ENCODE measurements around the gene GINS1.
"Not testable (repeated sequence)": the region's sequence is repeated elsewhere in the genome, so short reads cannot be mapped to it uniquely, and the experiment has no call there.

GINS1 gene

GRCh38 chr20:25390538-25391528, 16.6 kb upstream of the GINS1 start, which contains the start of gene ABHD12:
TSS of gene ABHD12 (minus strand) at chr20:25390835. CDS start at chr20:25390703, 132 bp downstream.
- DNase-seq = peak; percentile 96

GRCh38 chr20:25394276-25394675, 13.2 kb upstream of the GINS1 start:
- no peak for DNase-seq

GRCh38 chr20:25394996-25395395, 12.5 kb upstream of the GINS1 start:
- DNase-seq = no peak

- DNase-seq = no peak
Measured at GRCh38 chr20:25397096-25397495, 10.4 kb upstream of the GINS1 start.

GRCh38 chr20:25397821-25398220, 9.7 kb upstream of the GINS1 start:
- DNase-seq = no peak

GRCh38 chr20:25398376-25399036, 9.0 kb upstream of the GINS1 start:
- no peak for DNase-seq

GRCh38 chr20:25399037-25399430, 8.4 kb upstream of the GINS1 start:
- no peak for DNase-seq

- DNase-seq = not testable (repeated sequence)
Measured at GRCh38 chr20:25400291-25400732, 7.2 kb upstream of the GINS1 start.

- DNase-seq = no peak
Measured at GRCh38 chr20:25402583-25402982, 4.9 kb upstream of the GINS1 start.

GRCh38 chr20:25408170-25408547, 686 bp downstream of the GINS1 start:
- no peak for DNase-seq

GRCh38 chr20:25408890-25409289, 1.4 kb downstream of the GINS1 start:
- DNase-seq = no peak

GRCh38 chr20:25418776-25419175, 11.3 kb downstream of the GINS1 start:
- DNase-seq = no peak

- no peak for DNase-seq
Measured at GRCh38 chr20:25421102-25421501, 13.6 kb downstream of the GINS1 start.

- DNase-seq = no peak
Measured at GRCh38 chr20:25422032-25422431, 14.6 kb downstream of the GINS1 start.

GRCh38 chr20:25424536-25424935, 17.1 kb downstream of the GINS1 start:
- no peak for DNase-seq

- DNase-seq = no peak
Measured at GRCh38 chr20:25437153-25437581, 29.7 kb downstream of the GINS1 start.

- no peak for DNase-seq
Measured at GRCh38 chr20:25439328-25439727, 31.9 kb downstream of the GINS1 start.

- DNase-seq = no peak
Measured at GRCh38 chr20:25444556-25444955, 37.1 kb downstream of the GINS1 start.

GRCh38 chr20:25447671-25448070, 40.2 kb downstream of the GINS1 start:
- DNase-seq = no peak

- no peak for DNase-seq
Measured at GRCh38 chr20:25452333-25452732, 44.9 kb downstream of the GINS1 start.

- DNase-seq = no peak
Measured at GRCh38 chr20:25453035-25453810, 45.8 kb downstream of the GINS1 start.

GRCh38 chr20:25454153-25454900, 46.9 kb downstream of the GINS1 start:
- no peak for DNase-seq
